Activated naive CD8-positive, alpha-beta T cell treated with anti-CD3 and anti-CD28 coated beads for 36 hours (primary cell): ENCODE measurements around the gene ADIPOR1. TPM values are rescaled to one million over a fixed set of nuclear protein-coding genes. Genes with fewer than 3 reads are reported as not detected.
A peak's percentile ranks its signal among the peaks of the same experiment; 100 is the strongest.
"Not testable (repeated sequence)": the region's sequence is repeated elsewhere in the genome, so short reads cannot be mapped to it uniquely, and the experiment has no call there.

Experiments
- DNase-seq: peaks from one replicate; pipeline ENCODE4 v3.0.0; 2021
- H3K27ac Mint-ChIP-seq: one replicate; pipeline ENCODE4 v1.8.0; 2022; ENCODE audit warnings: mild to moderate bottlenecking, moderate library complexity, mixed read lengths
- H3K27me3 Mint-ChIP-seq: one replicate; pipeline ENCODE4 v1.8.0; 2022; ENCODE audit warnings: mild to moderate bottlenecking, mixed read lengths
- H3K36me3 Mint-ChIP-seq: one replicate; pipeline ENCODE4 v1.8.0; 2021; ENCODE audit warnings: mild to moderate bottlenecking, mixed read lengths
- H3K4me1 Mint-ChIP-seq: one replicate; pipeline ENCODE4 v1.8.0; 2021; ENCODE audit warnings: mixed read lengths
- H3K4me3 Mint-ChIP-seq: one replicate; pipeline ENCODE4 v1.8.0; 2022; ENCODE audit warnings: mild to moderate bottlenecking, moderate library complexity, mixed read lengths
- H3K9me3 Mint-ChIP-seq: one replicate; pipeline ENCODE4 v1.8.0; 2022; ENCODE audit warnings: mixed read lengths
- total RNA-seq, 2 experiments: library from RNA; stranded (reverse); gene quantifications; one replicate each; pipeline ENCODE4 v1.2.3, GENCODE V29; 2021

Gene ADIPOR1
- total RNA-seq, 2 experiments from 2014 or later: 77.3 to 82.1 TPM

- Mint-ChIP-seq H3K4me1 (peaks cover 28% of the 10 kb centered on the region), H3K4me3 (peak overlapping the region; percentile 80)
- DNase-seq: no peak
Measured at GRCh38 chr1:202958544-202959275, 598 bp upstream of the ADIPOR1 start.

GRCh38 chr1:202956969-202957368, 1.1 kb downstream of the ADIPOR1 start:
- Mint-ChIP-seq H3K4me3 (peak overlapping the region; percentile 85), H3K27me3 (no peaks in the 10 kb centered on the region), H3K36me3 (peaks cover 2% of the 10 kb centered on the region), H3K4me1 (peaks cover 40% of the 10 kb centered on the region), H3K27ac (peak overlapping the region; percentile 74), H3K9me3 (no peaks in the 10 kb centered on the region)
- no peak for DNase-seq

More at GRCh38 chr1:202958544-202959275, 598 bp upstream of the ADIPOR1 start:
- Mint-ChIP-seq H3K27me3 (no peaks in the 10 kb centered on the region), H3K27ac (peak overlapping the region; percentile 67), H3K9me3 (no peaks in the 10 kb centered on the region), H3K36me3 (peaks cover 3% of the 10 kb centered on the region)

- Mint-ChIP-seq H3K9me3 (no peaks in the 10 kb centered on the region), H3K4me3 (no peak overlapping the region), H3K36me3 (peaks cover 4% of the 10 kb centered on the region), H3K27me3 (no peaks in the 10 kb centered on the region), H3K4me1 (peaks cover 47% of the 10 kb centered on the region), H3K27ac (no peak overlapping the region)
- no peak for DNase-seq
Measured at GRCh38 chr1:202954057-202954745, 3.9 kb downstream of the ADIPOR1 start.

- H3K27me3 Mint-ChIP-seq: no peaks in the 10 kb centered on the region
- H3K4me1 Mint-ChIP-seq: peaks cover 43% of the 10 kb centered on the region
- H3K27ac Mint-ChIP-seq: no peak overlapping the region
Measured at GRCh38 chr1:202953392-202953791, 4.7 kb downstream of the ADIPOR1 start.

GRCh38 chr1:202952818-202953217, 5.3 kb downstream of the ADIPOR1 start:
- peak overlapping the region; percentile 72 for H3K27ac Mint-ChIP-seq
- no peaks in the 10 kb centered on the region for H3K27me3 Mint-ChIP-seq
- peaks cover 43% of the 10 kb centered on the region for H3K4me1 Mint-ChIP-seq
- H3K4me3 Mint-ChIP-seq: no peak overlapping the region
- H3K9me3 Mint-ChIP-seq: no peaks in the 10 kb centered on the region
- H3K36me3 Mint-ChIP-seq: peaks cover 4% of the 10 kb centered on the region
- DNase-seq: no peak

More at GRCh38 chr1:202953392-202953791, 4.7 kb downstream of the ADIPOR1 start:
- H3K4me3 Mint-ChIP-seq: no peak overlapping the region
- H3K36me3 Mint-ChIP-seq: peaks cover 4% of the 10 kb centered on the region
- no peaks in the 10 kb centered on the region for H3K9me3 Mint-ChIP-seq
- DNase-seq: no peak

GRCh38 chr1:202952099-202952498, 6.0 kb downstream of the ADIPOR1 start:
- Mint-ChIP-seq H3K4me1 (peaks cover 41% of the 10 kb centered on the region), H3K4me3 (no peak overlapping the region), H3K36me3 (peaks cover 4% of the 10 kb centered on the region), H3K27me3 (no peaks in the 10 kb centered on the region), H3K27ac (no peak overlapping the region), H3K9me3 (no peaks in the 10 kb centered on the region)
- DNase-seq: no peak

GRCh38 chr1:202951437-202951836, 6.7 kb downstream of the ADIPOR1 start:
- H3K4me1 Mint-ChIP-seq: peaks cover 34% of the 10 kb centered on the region
- H3K4me3 Mint-ChIP-seq: no peak overlapping the region
- no peaks in the 10 kb centered on the region for H3K27me3 Mint-ChIP-seq
- no peaks in the 10 kb centered on the region for H3K9me3 Mint-ChIP-seq
- peaks cover 4% of the 10 kb centered on the region for H3K36me3 Mint-ChIP-seq
- no peak overlapping the region for H3K27ac Mint-ChIP-seq
- DNase-seq: no peak

- no peaks in the 10 kb centered on the region for H3K9me3 Mint-ChIP-seq
- no peak overlapping the region for H3K4me3 Mint-ChIP-seq
- DNase-seq: no peak
- no peak overlapping the region for H3K27ac Mint-ChIP-seq
- H3K4me1 Mint-ChIP-seq: no peaks in the 10 kb centered on the region
- peaks cover 7% of the 10 kb centered on the region for H3K36me3 Mint-ChIP-seq
- no peaks in the 10 kb centered on the region for H3K27me3 Mint-ChIP-seq
Measured at GRCh38 chr1:202945483-202945882, 12.6 kb downstream of the ADIPOR1 start.

GRCh38 chr1:202944438-202944921, 13.6 kb downstream of the ADIPOR1 start:
- H3K36me3 Mint-ChIP-seq: peaks cover 7% of the 10 kb centered on the region
- no peak for DNase-seq
- H3K27me3 Mint-ChIP-seq: no peaks in the 10 kb centered on the region
- no peaks in the 10 kb centered on the region for H3K4me1 Mint-ChIP-seq
- H3K4me3 Mint-ChIP-seq: no peak overlapping the region
- no peak overlapping the region for H3K27ac Mint-ChIP-seq
- no peaks in the 10 kb centered on the region for H3K9me3 Mint-ChIP-seq

- H3K9me3 Mint-ChIP-seq: no peaks in the 10 kb centered on the region
- DNase-seq: no peak
- no peak overlapping the region for H3K27ac Mint-ChIP-seq
- H3K27me3 Mint-ChIP-seq: no peaks in the 10 kb centered on the region
- no peaks in the 10 kb centered on the region for H3K4me1 Mint-ChIP-seq
- H3K36me3 Mint-ChIP-seq: peaks cover 7% of the 10 kb centered on the region
- no peak overlapping the region for H3K4me3 Mint-ChIP-seq
Measured at GRCh38 chr1:202942426-202942825, 15.7 kb downstream of the ADIPOR1 start.

- no peaks in the 10 kb centered on the region for H3K4me1 Mint-ChIP-seq
- no peaks in the 10 kb centered on the region for H3K9me3 Mint-ChIP-seq
- no peak overlapping the region for H3K27ac Mint-ChIP-seq
- H3K4me3 Mint-ChIP-seq: no peak overlapping the region
- no peak for DNase-seq
- H3K27me3 Mint-ChIP-seq: no peaks in the 10 kb centered on the region
- peaks cover 7% of the 10 kb centered on the region for H3K36me3 Mint-ChIP-seq
Measured at GRCh38 chr1:202941372-202941771, 16.7 kb downstream of the ADIPOR1 start.

- no peak for DNase-seq
- Mint-ChIP-seq H3K4me1 (no peaks in the 10 kb centered on the region), H3K4me3 (no peak overlapping the region), H3K27me3 (no peaks in the 10 kb centered on the region), H3K9me3 (no peaks in the 10 kb centered on the region), H3K36me3 (peaks cover 7% of the 10 kb centered on the region), H3K27ac (no peak overlapping the region)
Measured at GRCh38 chr1:202940561-202940960, 17.6 kb downstream of the ADIPOR1 start.

- Mint-ChIP-seq H3K4me3 (no peak overlapping the region), H3K36me3 (peaks cover 4% of the 10 kb centered on the region), H3K27me3 (peaks cover 14% of the 10 kb centered on the region), H3K27ac (no peak overlapping the region), H3K9me3 (no peaks in the 10 kb centered on the region), H3K4me1 (peaks cover 4% of the 10 kb centered on the region)
- DNase-seq: no peak
Measured at GRCh38 chr1:202938287-202938925, 19.7 kb downstream of the ADIPOR1 start.

- DNase-seq, H3K27ac Mint-ChIP-seq, H3K4me3 Mint-ChIP-seq, H3K9me3 Mint-ChIP-seq, H3K4me1 Mint-ChIP-seq, H3K36me3 Mint-ChIP-seq: not testable (repeated sequence)
- peaks cover 19% of the 10 kb centered on the region for H3K27me3 Mint-ChIP-seq
Measured at GRCh38 chr1:202936409-202936808, 21.7 kb downstream of the ADIPOR1 start.

GRCh38 chr1:202935844-202936243, 22.3 kb downstream of the ADIPOR1 start:
- Mint-ChIP-seq H3K9me3 (peaks cover 1% of the 10 kb centered on the region), H3K27me3 (peaks cover 19% of the 10 kb centered on the region), H3K36me3 (no peaks in the 10 kb centered on the region), H3K27ac (no peak overlapping the region), H3K4me1 (peaks cover 4% of the 10 kb centered on the region), H3K4me3 (no peak overlapping the region)
- no peak for DNase-seq
